GM10847 (cell line): ENCODE measurements around the gene MYO9B.

Source experiments
- POLR2A ChIP-seq: IDR thresholded peaks from 2 replicates; pipeline ENCODE4 v1.6.1; 2011; ENCODE audit not compliant: insufficient read length; ENCODE audit errors: extremely low read depth

Gene MYO9B

DNA sequence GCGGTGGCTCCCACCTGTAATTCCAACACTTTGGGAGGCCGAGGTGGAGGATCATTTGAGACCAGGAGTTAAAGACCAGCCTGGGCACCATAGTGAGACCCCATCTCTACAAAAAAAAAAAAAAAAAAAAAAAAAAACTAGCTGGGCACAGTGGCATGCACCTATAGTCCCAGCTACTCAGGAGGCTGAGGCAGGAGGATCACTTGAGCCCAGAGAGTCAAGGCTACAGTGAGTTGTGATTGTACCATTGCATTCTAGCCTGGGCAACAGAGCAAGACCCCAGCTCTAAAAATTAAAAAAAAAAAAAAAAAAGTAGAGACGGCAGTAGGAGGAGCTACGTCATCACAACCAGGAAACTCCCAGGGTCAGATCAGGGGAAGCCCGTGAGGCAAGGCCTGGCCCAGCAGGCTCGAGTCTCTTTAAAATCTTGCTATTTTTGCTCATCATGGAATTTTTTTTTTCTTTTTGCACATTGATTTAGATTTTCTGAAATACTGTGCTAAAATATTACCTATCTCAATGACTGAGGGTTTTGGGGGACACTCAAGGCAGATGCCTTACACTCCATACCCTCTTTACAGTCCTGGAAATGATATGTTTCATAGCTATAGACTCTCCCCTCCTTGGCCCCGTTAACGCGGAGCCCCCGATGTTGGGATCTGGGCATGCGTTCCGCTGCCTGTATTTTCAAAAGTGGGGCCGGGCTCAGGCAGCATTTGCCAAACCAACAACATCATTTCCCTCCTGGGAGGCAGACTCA lies 95.1 kb downstream of the MYO9B start:
- TF ChIP-seq POLR2A, result no peak

DNA sequence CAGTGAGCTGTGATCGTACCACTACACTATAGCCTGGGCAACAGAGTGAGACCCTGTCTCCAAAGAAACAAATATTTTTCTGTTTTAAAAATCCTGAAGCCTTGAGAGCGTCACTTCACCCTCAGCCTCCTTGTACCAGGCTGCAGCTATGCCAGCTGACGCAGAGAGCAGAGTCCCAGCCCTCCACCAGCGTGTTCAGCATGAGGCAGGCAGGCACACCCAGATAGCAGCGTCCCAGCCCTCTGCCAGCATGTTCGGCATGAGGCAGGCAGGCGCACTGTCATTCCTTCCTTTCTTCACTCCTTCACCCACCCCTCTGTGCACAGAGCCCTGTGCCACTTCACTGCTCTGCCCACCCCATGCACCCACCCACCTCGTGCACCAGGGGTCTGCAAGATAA lies 96.3 kb downstream of the MYO9B start:
- TF ChIP-seq POLR2A, result no peak

DNA sequence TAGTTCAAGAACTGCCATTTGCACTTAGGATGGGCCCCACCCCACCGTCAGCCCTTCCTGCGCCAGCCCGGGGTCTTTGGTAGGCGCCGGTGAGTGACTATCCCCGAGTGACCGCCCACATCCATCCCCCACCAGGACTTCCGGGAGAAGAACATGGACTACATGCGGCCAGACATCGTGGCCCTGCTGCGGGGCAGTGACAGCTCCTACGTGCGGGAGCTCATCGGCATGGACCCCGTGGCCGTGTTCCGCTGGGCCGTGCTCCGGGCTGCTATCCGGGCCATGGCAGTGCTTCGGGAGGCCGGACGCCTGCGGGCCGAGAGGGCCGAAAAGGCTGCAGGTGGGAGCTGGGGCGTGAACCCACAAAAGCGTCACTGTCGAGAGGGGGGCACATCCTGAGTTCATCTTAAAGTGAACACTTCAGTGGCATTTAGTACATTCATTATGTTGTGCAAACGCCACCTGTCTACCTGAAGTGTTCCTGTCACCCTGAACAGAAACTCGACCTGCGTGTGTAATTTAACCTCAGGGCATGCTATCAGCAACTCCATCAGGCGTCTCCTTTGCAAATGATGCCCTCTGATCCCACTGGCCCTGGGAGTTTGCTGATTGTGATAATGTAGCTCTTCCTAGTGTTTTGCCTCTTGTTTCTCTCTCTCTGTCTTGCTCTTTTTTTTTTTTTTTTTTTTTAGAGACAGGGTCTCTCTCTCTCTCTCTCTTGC lies 97.2 kb downstream of the MYO9B start:
- TF ChIP-seq POLR2A, result no peak

DNA sequence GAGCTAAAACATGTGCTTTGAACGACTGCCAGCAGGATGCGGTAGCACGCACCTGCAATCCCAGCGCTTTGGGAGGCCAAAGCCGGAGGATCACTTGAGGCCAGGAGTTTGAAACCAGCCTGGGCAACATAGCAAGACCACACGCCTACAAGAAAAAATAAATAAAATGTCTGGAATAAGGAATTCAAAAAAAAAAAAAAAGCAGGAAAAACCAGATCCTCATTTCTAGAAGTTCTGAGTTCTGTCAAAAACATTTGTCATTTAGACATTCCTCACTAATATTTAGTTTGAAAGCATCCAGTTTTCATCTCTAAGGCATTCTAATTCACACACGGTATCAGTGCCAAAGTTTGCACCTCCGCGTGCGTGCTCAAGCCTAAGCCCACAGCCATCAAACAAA lies 102.7 kb downstream of the MYO9B start:
- no peak for TF ChIP-seq POLR2A

DNA sequence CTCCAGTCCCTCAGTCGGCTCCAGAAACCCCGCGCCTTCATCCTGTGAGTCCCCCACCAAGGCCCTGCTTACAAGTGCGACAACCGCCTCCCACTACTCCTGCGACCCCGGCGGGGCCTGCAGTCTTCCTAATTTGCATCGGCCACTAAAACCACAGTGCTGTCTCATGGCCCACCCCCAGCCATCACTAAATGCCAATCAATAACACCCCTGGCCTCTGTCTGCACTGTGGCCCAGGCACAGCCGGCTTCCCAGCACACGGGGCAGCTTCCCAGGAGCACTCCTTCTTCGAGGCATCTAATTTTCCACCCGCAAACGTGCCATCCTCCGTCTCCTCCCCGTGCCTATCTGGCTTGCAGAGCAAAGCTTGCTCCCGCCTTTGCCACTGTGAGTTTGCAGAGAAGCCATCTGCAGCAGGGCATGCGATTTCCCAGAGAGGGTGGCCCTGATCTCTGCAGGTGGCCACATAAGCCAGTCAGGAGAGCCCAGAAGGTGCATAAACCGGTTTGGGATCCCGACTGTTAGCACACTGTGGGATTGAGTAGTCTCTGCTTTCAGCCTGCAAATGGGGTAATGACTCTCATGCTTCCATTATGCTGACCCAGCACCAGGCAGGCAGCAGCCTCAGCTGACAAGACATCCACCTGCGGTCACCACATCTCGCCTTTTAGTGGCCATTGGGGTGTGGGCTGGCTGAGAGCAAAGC lies 105.6 kb downstream of the MYO9B start:
- TF ChIP-seq POLR2A, result no peak

DNA sequence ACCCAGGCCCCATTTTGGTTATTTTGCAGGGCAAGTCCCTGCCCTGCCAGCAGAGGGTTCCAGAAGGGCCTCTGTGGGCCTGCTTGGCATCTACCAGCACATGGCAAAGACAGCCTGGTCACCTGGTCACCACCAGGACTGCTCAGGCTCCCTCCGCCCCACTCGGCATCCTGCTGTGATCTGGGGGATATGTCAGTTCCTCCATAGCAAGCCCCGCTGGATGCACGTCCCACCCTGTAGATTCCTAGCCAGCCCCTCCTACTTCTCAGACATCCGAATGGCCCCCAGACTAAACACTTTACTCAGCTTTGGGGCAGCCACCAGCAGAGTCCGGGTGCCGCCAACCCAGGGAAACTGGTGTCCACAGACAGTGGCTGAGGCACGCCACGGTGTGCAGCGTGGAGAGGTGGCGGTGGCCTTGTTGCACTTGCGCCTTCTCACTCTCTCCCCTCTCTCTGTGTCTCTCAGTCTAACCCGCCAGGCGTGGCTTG lies 107.7 kb downstream of the MYO9B start:
- no peak for TF ChIP-seq POLR2A

DNA sequence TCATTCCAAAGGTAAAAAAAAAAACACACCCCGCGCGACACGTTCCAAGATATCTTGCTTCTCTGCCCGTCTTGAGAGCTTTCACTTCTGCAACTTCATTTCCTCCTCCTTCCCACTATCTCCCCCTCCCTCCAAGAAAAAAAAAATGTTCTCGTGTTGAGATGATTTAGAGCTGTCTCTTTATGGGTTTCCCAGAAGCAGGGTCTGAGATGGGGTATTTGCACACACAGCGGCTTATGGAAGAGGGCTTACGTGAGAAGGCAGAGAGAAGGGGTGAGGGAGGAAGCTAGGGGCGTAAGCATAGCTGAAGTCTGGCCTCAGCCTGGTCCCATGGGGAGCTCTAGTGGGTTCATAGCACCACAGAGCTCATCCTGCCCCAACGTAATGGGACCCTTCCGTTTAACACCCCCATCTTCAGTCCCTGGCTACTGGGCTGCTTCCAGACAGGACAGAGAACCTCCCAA lies 108.3 kb downstream of the MYO9B start:
- TF ChIP-seq POLR2A, result no peak

DNA sequence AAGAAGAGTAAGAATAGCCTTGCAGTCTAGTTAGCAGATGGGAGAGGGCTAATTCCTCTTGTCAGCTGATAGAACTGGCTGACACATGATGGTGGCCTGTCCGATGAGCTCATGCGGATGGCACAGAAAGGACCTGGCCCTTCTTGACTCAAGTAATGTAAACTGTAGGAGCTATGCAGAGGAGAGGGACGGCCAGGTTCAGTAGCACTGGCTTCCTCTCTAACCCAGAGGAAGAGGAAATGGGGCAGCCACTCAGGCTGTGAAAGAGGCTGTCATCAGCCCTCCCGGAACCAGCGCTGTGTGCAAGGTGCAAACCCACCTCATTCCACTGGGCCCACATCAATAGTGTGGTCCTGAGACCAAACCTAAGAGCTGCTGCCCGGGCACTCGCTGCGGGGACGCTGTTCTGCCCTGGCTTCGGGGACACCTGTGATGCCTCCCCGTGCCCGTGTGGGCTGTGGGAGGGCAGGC lies 108.8 kb downstream of the MYO9B start:
- TF ChIP-seq POLR2A, result no peak

DNA sequence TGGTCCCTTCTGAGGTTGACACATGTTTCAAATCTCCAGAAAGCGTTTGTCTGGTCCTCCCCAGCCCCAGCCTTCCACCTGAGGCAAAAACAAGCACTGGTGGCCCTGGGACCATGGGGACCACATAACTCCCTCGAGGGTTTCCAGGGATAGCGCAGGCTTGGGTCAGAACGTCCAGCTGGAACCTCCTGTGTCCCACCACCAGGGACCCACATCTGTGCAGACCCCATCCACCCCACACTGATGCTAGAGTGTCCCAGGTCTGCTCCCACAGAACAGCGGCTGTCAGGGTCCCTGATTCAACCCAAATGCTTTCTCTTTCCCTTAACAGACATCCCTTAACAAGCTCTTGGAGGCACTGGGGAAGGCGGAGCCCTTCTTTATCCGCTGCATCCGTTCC lies 110.0 kb downstream of the MYO9B start:
- TF ChIP-seq POLR2A, result no peak

DNA sequence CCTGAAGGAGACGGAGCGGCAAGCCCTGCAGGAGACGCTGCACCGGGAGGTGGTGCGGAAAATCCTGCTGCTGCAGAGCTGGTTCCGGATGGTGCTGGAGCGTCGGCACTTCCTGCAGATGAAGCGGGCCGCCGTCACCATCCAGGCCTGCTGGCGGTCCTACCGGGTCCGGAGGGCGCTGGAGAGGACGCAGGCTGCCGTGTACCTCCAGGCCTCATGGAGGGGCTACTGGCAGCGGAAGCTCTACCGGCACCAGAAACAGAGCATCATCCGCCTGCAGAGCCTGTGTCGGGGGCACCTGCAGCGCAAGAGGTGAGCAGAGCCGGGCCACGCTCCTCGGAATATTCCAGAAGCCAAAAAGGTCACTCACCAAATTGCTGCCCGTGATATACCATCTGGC lies 117.2 kb downstream of the MYO9B start:
- TF ChIP-seq POLR2A, result no peak

DNA sequence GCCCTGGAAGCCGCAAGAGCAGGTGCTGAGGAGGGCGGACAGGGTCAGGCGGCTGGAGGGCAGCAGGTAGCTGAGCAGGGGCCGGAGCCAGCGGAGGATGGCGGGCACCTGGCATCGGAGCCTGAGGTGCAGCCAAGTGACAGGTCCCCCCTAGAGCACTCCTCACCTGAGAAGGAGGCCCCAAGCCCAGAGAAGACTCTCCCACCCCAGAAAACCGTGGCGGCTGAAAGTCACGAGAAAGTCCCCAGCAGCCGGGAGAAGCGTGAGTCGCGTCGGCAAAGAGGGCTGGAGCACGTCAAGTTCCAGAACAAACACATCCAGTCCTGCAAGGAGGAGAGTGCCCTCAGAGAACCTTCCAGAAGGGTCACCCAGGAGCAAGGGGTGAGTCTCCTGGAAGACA lies 119.0 kb downstream of the MYO9B start:
- no peak for TF ChIP-seq POLR2A

DNA sequence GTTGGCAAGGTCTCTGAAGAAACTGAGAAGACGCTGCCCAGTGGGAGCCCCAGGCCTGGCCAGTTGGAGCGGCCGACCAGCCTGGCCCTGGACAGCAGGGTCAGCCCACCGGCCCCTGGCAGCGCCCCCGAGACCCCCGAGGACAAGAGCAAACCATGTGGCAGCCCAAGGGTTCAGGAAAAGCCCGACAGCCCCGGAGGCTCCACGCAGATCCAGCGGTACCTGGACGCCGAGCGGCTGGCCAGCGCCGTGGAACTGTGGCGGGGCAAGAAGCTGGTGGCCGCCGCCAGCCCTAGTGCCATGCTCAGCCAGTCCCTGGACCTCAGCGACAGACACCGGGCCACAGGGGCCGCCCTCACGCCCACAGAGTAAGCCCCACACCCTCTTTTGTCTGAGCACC lies 119.5 kb downstream of the MYO9B start:
- TF ChIP-seq POLR2A, result no peak

DNA sequence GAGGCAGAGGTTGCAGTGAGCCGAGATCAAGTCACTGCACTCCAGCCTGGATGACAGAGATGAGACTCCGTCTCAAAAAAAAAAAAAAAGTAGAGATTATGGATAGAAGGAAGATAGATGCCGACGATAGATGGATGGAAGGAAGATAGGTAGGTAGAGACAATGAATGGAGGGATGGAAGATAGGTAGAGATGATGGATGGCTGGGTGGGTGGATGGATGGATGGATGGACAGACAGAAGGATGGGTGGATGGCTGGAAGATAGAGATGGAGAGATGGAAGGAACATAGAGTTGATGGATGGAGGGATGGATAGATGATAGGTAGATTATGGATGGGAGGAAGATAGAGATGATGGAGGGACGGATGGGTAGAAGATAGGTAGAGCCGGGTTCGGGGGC lies 121.0 kb downstream of the MYO9B start:
- TF ChIP-seq POLR2A, result no peak

DNA sequence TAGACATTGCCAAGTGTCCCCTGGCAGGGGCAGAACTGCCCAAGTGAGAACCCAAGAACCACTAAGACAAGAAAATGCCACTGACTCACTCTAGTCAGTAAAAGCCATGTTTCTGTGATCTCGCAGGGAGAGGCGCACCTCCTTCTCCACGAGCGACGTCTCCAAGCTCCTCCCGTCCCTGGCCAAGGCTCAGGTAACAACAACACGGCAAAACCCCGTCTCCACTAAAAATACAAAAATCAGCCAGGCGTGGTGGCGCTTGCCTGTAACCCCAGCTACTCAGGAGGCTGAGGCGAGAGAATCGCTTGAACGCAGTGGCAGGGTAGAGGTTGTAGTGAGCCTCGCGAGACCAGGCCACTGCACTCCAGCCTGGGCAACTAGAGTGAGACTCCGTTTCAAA lies 122.1 kb downstream of the MYO9B start:
- TF ChIP-seq POLR2A, result no peak

DNA sequence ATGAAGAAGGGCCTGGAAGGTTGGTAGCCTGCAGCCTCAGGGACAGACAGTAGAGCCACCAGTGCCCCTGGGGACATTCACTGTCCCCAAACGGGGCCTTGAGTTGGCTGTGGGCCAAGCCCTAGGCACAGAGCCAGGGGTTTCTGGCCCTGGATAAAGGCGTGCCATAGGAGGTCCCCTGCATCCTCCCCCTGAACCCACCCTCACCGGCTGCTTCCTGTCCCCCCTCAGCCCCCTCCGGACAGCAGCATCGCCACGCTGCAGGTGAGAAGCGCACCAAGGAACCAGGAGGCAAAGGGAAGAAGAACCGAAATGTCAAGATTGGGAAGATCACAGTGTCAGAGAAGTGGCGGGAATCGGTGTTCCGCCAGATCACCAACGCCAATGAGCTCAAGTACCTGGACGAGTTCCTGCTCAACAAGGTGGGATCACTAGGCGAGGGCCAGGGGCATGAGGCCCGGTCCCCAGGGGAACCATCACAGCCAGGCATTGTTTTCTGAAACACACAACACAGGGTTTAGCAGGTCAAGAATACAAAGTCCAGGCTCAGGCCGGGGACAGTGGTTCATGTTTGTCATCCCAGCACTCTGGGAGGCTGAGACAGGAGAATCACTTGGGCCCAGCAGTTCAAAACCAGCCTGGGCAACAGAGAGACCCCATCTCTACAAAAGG lies 125.0 kb downstream of the MYO9B start:
- no peak for TF ChIP-seq POLR2A
